D721Med (cell line): Measurements from ENCODE around the gene MALRD1.

Experiments
- DNase-seq: peaks from one replicate; pipeline ENCODE4 v3.0.0; 2011; ENCODE audit warnings: low spot score; ENCODE audit not compliant: insufficient read length
- FAIRE-seq: peaks from 2 replicates; lab custom pipeline; 2011; peaks lifted over from hg19 to GRCh38; lab: Jason Lieb, UNC
- TF ChIP-seq, protein P1 (sequence below): IDR thresholded peaks from 2 replicates; pipeline ENCODE4 v1.5.1; 2012; ENCODE audit warnings: mild to moderate bottlenecking, control low read depth; ENCODE audit not compliant: insufficient read depth; ENCODE audit errors: missing control alignments

MALRD1 gene

DNA sequence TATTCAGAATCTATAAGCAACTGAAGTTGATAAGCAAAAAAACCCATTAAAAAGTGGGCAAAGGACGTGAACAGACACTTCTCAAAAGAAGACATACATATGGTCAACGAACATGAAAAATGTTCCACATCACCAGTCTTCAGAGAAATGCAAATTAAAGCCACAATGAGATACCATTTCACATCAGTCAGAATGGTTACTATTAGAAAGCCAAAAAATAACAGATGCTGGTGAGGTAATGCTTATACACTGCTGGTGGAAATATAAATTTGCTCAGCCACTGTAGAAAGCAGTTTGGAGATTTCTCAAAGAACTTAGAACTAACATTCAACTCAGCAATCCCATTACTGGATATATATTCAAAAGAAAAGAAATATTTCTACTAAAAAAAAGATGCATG, 434.8 kb downstream of the MALRD1 start:
- no peak for FAIRE-seq
- TF ChIP-seq, protein P1, sequence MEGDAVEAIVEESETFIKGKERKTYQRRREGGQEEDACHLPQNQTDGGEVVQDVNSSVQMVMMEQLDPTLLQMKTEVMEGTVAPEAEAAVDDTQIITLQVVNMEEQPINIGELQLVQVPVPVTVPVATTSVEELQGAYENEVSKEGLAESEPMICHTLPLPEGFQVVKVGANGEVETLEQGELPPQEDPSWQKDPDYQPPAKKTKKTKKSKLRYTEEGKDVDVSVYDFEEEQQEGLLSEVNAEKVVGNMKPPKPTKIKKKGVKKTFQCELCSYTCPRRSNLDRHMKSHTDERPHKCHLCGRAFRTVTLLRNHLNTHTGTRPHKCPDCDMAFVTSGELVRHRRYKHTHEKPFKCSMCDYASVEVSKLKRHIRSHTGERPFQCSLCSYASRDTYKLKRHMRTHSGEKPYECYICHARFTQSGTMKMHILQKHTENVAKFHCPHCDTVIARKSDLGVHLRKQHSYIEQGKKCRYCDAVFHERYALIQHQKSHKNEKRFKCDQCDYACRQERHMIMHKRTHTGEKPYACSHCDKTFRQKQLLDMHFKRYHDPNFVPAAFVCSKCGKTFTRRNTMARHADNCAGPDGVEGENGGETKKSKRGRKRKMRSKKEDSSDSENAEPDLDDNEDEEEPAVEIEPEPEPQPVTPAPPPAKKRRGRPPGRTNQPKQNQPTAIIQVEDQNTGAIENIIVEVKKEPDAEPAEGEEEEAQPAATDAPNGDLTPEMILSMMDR: no peak
- DNase-seq: no peak

DNA sequence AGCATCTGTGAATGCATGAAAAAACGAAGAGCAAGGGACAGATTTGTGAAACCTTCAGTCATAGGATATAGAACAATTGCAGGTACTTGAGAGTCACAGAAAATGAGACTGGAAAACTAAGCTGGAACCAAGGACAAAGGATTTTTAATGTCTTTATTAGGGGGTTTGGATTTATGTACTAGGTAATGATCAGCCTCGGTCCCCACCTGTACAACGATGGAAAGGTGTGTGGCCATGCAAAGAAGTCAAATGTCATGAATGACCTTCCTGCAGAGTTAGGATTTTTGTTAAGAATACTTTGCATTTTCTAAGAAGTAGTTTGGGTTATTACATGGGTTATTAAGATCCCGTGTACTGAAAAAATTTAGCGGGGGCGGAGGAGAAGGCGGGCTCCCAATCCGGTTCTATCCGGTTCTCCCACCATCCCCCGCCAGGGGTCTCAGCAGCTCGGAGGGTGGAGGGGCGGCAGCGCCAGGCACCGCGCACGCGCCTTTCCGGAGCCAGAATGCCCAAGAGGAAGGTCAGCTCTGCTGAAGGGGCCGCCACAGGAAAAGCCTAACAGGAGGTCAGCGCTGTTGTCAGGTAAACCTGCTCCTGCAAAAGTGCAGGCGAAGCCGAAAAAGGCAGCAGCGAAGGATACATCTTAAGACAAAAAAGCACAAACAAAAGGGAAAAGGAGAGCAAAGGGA, 440.1 kb downstream of the MALRD1 start:
- DNase-seq (no peak), FAIRE-seq (no peak)
- TF ChIP-seq, protein P1: no peak

DNA sequence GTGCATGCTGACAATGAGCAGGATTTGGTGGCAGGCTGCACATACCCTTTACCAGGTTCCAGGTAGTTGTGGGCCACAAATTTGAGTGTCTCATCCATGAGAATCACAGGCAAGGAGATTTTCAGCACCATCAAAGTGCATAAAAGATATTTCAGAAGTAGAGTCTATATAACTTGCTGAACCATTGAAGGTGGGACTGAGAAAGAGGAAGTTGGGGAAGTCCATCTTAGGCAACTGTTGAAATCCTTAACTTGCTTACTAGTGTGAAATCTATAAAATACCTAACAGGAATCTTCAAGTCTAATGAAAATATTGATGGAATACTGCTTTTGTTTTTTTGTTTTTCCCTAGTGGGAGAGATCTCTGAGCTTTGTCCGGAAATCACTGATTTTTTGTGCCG, 442.6 kb downstream of the MALRD1 start:
- TF ChIP-seq, protein P1: no peak
- DNase-seq: no peak
- no peak for FAIRE-seq

GRCh38 chr10:19493917-19494316, 445.3 kb downstream of the MALRD1 start:
- FAIRE-seq (no peak), DNase-seq (no peak)
- TF ChIP-seq, protein P1: no peak

DNA sequence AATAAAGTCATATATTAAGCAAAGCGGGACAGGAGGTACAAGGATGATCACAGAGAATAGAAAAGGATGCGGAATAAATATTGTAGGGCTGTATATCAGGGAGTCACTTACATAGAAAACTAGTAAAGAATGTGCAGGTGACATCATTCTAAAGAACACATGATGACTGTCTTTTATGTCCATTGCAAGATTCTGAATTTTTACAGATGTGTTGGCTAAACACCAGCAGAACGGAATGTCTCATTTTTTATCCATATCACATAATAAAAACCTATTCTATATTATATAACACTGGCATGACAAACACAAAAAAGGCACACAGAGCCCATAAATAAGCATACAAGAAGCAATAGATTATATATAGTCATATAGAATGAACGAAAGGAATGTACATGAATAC, 448.4 kb downstream of the MALRD1 start:
- no peak for DNase-seq
- no peak for FAIRE-seq
- TF ChIP-seq, protein P1: no peak

DNA sequence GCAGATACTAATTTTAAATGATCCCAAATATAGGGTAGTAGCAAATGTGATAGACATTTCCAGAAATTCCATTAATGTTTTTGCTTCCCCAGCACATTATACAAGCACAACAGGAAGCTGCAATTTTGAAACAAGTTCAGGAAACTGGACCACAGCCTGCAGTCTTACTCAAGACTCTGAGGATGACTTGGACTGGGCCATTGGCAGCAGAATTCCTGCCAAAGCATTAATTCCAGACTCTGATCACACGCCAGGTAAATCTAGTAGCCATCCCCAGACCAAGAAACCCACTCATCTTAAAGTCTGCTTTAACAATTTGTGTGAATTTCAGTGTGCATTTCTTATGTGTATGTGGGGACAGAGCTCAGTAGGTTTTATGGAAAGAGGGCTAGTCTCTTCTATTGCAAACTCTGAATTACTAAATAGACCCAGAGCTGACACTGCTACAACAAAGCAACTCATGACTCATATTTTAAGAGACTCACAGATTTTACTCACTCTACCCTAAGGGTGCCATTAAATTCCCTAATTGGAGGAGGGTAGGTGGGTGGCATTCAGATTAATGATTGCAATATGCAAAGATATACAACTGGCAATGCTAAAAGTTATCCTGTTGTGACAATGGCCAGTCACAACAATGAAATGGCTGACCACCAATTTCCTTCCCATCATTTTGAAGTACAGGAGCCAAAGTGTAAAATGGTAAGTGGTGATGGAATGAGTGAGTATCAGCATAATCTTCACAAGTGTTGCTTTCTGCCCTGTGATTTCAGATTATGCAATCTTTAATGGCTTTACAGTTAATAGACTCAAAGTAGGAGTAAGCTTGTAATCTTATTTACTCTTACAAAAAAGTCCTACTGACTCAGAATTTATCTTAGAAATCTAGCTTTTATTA, 450.0 kb downstream of the MALRD1 start:
- TF ChIP-seq, protein P1: no peak
- FAIRE-seq: peak; percentile 46
- no peak for DNase-seq

- DNase-seq (no peak), FAIRE-seq (no peak)
- TF ChIP-seq, protein P1: no peak
Measured at GRCh38 chr10:19499291-19499770, 450.7 kb downstream of the MALRD1 start.
